SK-N-SH (cell line): Measurements from ENCODE around the gene PRICKLE3. TPM values are rescaled to one million over a fixed set of nuclear protein-coding genes. Genes with fewer than 3 reads are reported as not detected.

Experiments
- CTCF ChIA-PET: fragments of 300-600, 350-600 bp; formaldehyde crosslinking; extraction: SDS; loops from one replicate; lab custom pipeline; 2021; lab: Yijun Ruan, JAX
- POLR2A ChIA-PET: fragments of 350-600 bp; sonication (Branson Sonifier 250); formaldehyde crosslinking; extraction: SDS; loops from one replicate; lab custom pipeline; 2020; ENCODE audit warnings: antibody characterized with exemption, inconsistent platforms; lab: Yijun Ruan, JAX
- DNase-seq: peaks from one replicate; pipeline ENCODE4 v3.0.0; 2012
- H2AFZ ChIP-seq: fragments of 200-600 bp; sonication (generic); 2 replicates; pipeline ENCODE4 v1.8.1; 2016; ENCODE audit warnings: antibody characterized with exemption, mild to moderate bottlenecking, low read depth
- H3F3A ChIP-seq: fragments of 200-600 bp; sonication (generic); replicated peaks from 2 replicates; pipeline ENCODE3; 2016; ENCODE audit warnings: antibody characterized with exemption, mild to moderate bottlenecking; ENCODE audit not compliant: insufficient read depth
- H3K27ac ChIP-seq, 2 experiments: fragments of 200-500 bp in 1 of 2; fragments of 200-600 bp in 1 of 2; sonication (Bioruptor generic) in 1 of 2; sonication (generic), shearing (Covaris generic) in 1 of 2; 2 replicates each; pipeline versions ENCODE4 v1.5.1 to v1.6.1; 2014 to 2016; ENCODE audit warnings: low read depth in 2 of 2, inconsistent platforms in 1 of 2, low read length in 1 of 2, mild to moderate bottlenecking in 1 of 2, mixed read lengths in 1 of 2
- H3K27me3 ChIP-seq: fragments of 200-600 bp; sonication (generic), shearing (Covaris generic); 2 replicates; pipeline ENCODE4 v1.6.1; 2016; ENCODE audit warnings: mixed run types; ENCODE audit not compliant: insufficient read depth
- H3K36me3 ChIP-seq, 2 experiments: fragments of 200-500 bp in 1 of 2; fragments of 200-600 bp in 1 of 2; sonication (Bioruptor generic) in 1 of 2; sonication (generic) in 1 of 2; replicated peaks in 1 of 2; 2 replicates each; pipeline versions ENCODE3 to v1.5.1; 2014 to 2016; ENCODE audit warnings: low read length in 1 of 2, mild to moderate bottlenecking in 1 of 2; ENCODE audit not compliant: insufficient read depth in 2 of 2, control insufficient read depth in 1 of 2
- H3K4me1 ChIP-seq, 2 experiments: fragments of 200-500 bp in 1 of 2; fragments of 200-600 bp in 1 of 2; sonication (Bioruptor generic) in 1 of 2; sonication (generic), shearing (Covaris generic) in 1 of 2; 2 replicates each; pipeline versions ENCODE4 v1.5.1 to v1.6.1; 2014 to 2016; ENCODE audit warnings: low read depth in 1 of 2, low read length in 1 of 2, mixed run types in 1 of 2; ENCODE audit not compliant: insufficient read depth in 2 of 2, control insufficient read depth in 1 of 2
- H3K4me2 ChIP-seq: fragments of 200-600 bp; sonication (generic), shearing (Covaris generic); 2 replicates; pipeline ENCODE4 v1.6.1; 2017; ENCODE audit warnings: mixed run types
- H3K4me3 ChIP-seq, 2 experiments: fragments of 200-500 bp in 1 of 2; fragments of 200-600 bp in 1 of 2; sonication (Bioruptor generic) in 1 of 2; sonication (generic), shearing (Covaris generic) in 1 of 2; 2 replicates each; pipeline versions ENCODE4 v1.5.1 to v1.8.1; 2014 to 2016; ENCODE audit warnings: low read depth in 2 of 2, inconsistent platforms in 1 of 2, low read length in 1 of 2, mild to moderate bottlenecking in 1 of 2, mixed read lengths in 1 of 2, moderate library complexity in 1 of 2
- H3K79me2 ChIP-seq: fragments of 200-600 bp; sonication (generic); 2 replicates; pipeline ENCODE4 v1.8.1; 2017; ENCODE audit warnings: mild to moderate bottlenecking; ENCODE audit not compliant: insufficient read depth
- H3K9ac ChIP-seq: fragments of 200-600 bp; sonication (generic); 2 replicates; pipeline ENCODE4 v1.6.1; 2017; ENCODE audit warnings: mixed run types
- H3K9me2 ChIP-seq: fragments of 200-600 bp; sonication (generic); 2 replicates; pipeline ENCODE4 v1.6.1; 2017; ENCODE audit warnings: mixed run types
- H3K9me3 ChIP-seq: fragments of 200-600 bp; sonication (generic); 2 replicates; pipeline ENCODE4 v1.6.1; 2017; ENCODE audit warnings: mixed run types, mild to moderate bottlenecking, moderate library complexity
- H4K20me1 ChIP-seq: fragments of 200-600 bp; sonication (generic); 2 replicates; pipeline ENCODE4 v1.6.1; 2017; ENCODE audit warnings: mild to moderate bottlenecking, mixed run types; ENCODE audit not compliant: insufficient read depth
- EZH2phosphoT487 ChIP-seq: fragments of 200-600 bp; sonication (generic); IDR thresholded peaks from 2 replicates; pipeline ENCODE4 v1.6.1; 2017; ENCODE audit warnings: low read depth, mixed run types, mild to moderate bottlenecking, antibody characterized with exemption, moderate library complexity, borderline replicate concordance
- FOSL2 ChIP-seq: IDR thresholded peaks from 2 replicates; pipeline ENCODE4 v1.4.0; 2012; ENCODE audit warnings: low read depth, mild to moderate bottlenecking, moderate library complexity, borderline replicate concordance
- GATA2 ChIP-seq: sonication (generic); formaldehyde crosslinking; IDR thresholded peaks from 2 replicates; pipeline ENCODE4 v1.5.0; 2020; ENCODE audit warnings: mild to moderate bottlenecking, missing genetic modification reagents
- JUND ChIP-seq: IDR thresholded peaks from 2 replicates; pipeline ENCODE4 v1.4.0; 2012
- MXI1 ChIP-seq: IDR thresholded peaks from 2 replicates; pipeline ENCODE4 v1.6.1; 2012; ENCODE audit warnings: mild to moderate bottlenecking, low read depth, low read length, improper control_type of control experiment
- NFIC ChIP-seq: IDR thresholded peaks from 2 replicates; pipeline ENCODE4 v1.4.0; 2012; ENCODE audit warnings: borderline replicate concordance
- POLR2AphosphoS5 ChIP-seq: IDR thresholded peaks from 2 replicates; pipeline ENCODE4 v1.6.1; 2012; ENCODE audit warnings: low read depth, low read length
- RAD21 ChIP-seq: IDR thresholded peaks from 2 replicates; pipeline ENCODE4 v1.6.1; 2012; ENCODE audit warnings: mild to moderate bottlenecking, low read length
- RXRA ChIP-seq: IDR thresholded peaks from 2 replicates; pipeline ENCODE4 v1.4.0; 2012; ENCODE audit warnings: low read depth, mild to moderate bottlenecking, borderline replicate concordance
- SIN3A ChIP-seq: IDR thresholded peaks from 2 replicates; pipeline ENCODE4 v1.6.1; 2012; ENCODE audit warnings: low read depth, mild to moderate bottlenecking, low read length, moderate library complexity, borderline replicate concordance
- TAF1 ChIP-seq: IDR thresholded peaks from 2 replicates; pipeline ENCODE4 v1.6.1; 2012; ENCODE audit warnings: low read depth, mild to moderate bottlenecking, low read length, moderate library complexity, borderline replicate concordance
- TEAD4 ChIP-seq: IDR thresholded peaks from 2 replicates; pipeline ENCODE4 v1.4.0; 2012; ENCODE audit warnings: mild to moderate bottlenecking, borderline replicate concordance; ENCODE audit not compliant: insufficient read depth
- WGBS: methylation state at CpG from one replicate; pipeline ENCODE4 v1.1.6; 2017; ENCODE audit warnings: low lambda C conversion rate; 5-methylcytosine and 5-hydroxymethylcytosine counted together
- polyA plus RNA-seq, 3 experiments: library from polyadenylated mRNA; depleted of rRNA; stranded (reverse); fragments of >200 nt; gene quantifications; 2 replicates each; pipeline ENCODE4 v1.2.3, GENCODE V29; 2012
- TF ChIP-seq, protein P1 (sequence below): IDR thresholded peaks from 2 replicates; pipeline ENCODE4 v1.4.0; 2012; ENCODE audit warnings: low read depth
- TF ChIP-seq, protein P2 (sequence below): IDR thresholded peaks from 2 replicates; pipeline ENCODE4 v1.6.1; 2012; ENCODE audit warnings: mild to moderate bottlenecking, low read depth, low read length, moderate library complexity
- TF ChIP-seq, protein P3 (sequence below): IDR thresholded peaks from 2 replicates; pipeline ENCODE4; 2012

PRICKLE3 gene
- polyA plus RNA-seq, 1 of the 3 experiments (the other 2 are of a cell fraction): 0.07 TPM

DNA sequence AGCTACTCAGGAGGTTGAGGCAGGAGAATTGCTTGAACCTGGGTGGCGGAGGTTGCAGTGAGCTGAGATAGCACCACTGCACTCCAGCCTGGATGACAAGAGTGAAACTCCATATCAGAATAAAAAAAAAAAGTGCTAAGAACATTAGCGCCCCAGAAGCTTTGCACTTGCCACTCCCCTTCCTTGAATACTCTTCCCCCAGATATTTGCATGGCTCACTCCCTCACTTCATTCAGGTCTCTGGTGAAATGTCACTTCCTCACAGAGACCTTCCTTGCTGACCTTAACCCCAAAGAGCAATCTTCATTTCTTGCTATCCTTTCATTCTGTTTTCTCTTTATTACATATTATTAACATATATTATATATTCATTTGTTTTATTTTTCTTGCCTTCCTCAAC, 35.7 kb upstream of the PRICKLE3 start:
- no peak for DNase-seq
- Histone ChIP-seq H3F3A (no peaks in the 10 kb centered on the region), H3K9me3 (no peaks in the 10 kb centered on the region), H3K9ac (no peak overlapping the region), H2AFZ (no peak overlapping the region), H3K27ac (no peak overlapping the region), H3K4me3 (no peak overlapping the region), H4K20me1 (no peaks in the 10 kb centered on the region), H3K4me2 (no peak overlapping the region), H3K36me3 (no peaks in the 10 kb centered on the region), H3K4me1 (no peaks in the 10 kb centered on the region), H3K27me3 (peaks cover 10% of the 10 kb centered on the region; the same call in 1 of the 2 replicates), H3K9me2 (no peaks in the 10 kb centered on the region), H3K79me2 (no peaks in the 10 kb centered on the region)
- ChIA-PET CTCF (no interaction called here), POLR2A (no interaction called here)
- TF ChIP-seq FOSL2 (no peak), POLR2AphosphoS5 (no peak)
- TF ChIP-seq, protein P1, sequence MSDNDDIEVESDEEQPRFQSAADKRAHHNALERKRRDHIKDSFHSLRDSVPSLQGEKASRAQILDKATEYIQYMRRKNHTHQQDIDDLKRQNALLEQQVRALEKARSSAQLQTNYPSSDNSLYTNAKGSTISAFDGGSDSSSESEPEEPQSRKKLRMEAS: no peak
- TF ChIP-seq, protein P2, sequence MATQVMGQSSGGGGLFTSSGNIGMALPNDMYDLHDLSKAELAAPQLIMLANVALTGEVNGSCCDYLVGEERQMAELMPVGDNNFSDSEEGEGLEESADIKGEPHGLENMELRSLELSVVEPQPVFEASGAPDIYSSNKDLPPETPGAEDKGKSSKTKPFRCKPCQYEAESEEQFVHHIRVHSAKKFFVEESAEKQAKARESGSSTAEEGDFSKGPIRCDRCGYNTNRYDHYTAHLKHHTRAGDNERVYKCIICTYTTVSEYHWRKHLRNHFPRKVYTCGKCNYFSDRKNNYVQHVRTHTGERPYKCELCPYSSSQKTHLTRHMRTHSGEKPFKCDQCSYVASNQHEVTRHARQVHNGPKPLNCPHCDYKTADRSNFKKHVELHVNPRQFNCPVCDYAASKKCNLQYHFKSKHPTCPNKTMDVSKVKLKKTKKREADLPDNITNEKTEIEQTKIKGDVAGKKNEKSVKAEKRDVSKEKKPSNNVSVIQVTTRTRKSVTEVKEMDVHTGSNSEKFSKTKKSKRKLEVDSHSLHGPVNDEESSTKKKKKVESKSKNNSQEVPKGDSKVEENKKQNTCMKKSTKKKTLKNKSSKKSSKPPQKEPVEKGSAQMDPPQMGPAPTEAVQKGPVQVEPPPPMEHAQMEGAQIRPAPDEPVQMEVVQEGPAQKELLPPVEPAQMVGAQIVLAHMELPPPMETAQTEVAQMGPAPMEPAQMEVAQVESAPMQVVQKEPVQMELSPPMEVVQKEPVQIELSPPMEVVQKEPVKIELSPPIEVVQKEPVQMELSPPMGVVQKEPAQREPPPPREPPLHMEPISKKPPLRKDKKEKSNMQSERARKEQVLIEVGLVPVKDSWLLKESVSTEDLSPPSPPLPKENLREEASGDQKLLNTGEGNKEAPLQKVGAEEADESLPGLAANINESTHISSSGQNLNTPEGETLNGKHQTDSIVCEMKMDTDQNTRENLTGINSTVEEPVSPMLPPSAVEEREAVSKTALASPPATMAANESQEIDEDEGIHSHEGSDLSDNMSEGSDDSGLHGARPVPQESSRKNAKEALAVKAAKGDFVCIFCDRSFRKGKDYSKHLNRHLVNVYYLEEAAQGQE: no peak
- 6% methylated on average over 2 of the region's 2 CpGs for WGBS

DNA sequence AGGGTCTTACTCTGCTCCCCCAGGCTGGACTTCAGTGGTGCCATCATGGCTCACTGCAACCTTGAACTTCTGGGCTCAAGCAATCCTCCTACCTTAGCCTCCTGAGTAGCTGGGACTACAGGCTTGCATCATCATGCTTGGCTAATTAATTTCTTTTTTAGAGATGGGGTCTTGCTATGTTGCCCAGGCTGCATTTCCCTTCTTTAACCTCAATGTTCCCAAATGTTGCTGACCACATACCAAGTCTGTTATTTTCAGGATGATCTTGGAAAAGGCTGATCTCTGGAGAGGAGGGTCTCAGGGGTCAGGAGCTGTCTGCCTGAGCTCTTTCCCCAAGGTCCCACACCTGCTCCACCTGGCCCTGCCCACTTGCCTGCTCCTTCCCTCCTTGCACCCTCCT, 33.9 kb upstream of the PRICKLE3 start:
- TF ChIP-seq TEAD4: no peak
- no peak for TF ChIP-seq SIN3A
- TF ChIP-seq MXI1: no peak
- TF ChIP-seq EZH2phosphoT487: no peak
- no peak for TF ChIP-seq RXRA
- TF ChIP-seq, protein P3, sequence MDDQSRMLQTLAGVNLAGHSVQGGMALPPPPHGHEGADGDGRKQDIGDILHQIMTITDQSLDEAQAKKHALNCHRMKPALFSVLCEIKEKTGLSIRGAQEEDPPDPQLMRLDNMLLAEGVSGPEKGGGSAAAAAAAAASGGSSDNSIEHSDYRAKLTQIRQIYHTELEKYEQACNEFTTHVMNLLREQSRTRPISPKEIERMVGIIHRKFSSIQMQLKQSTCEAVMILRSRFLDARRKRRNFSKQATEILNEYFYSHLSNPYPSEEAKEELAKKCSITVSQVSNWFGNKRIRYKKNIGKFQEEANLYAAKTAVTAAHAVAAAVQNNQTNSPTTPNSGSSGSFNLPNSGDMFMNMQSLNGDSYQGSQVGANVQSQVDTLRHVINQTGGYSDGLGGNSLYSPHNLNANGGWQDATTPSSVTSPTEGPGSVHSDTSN: no peak
- no peak for TF ChIP-seq RAD21
- TF ChIP-seq TAF1: no peak
- TF ChIP-seq JUND: no peak
- TF ChIP-seq GATA2: no peak
- TF ChIP-seq NFIC: no peak
- Histone ChIP-seq H2AFZ (no peak overlapping the region), H3F3A (no peaks in the 10 kb centered on the region), H4K20me1 (no peaks in the 10 kb centered on the region), H3K9me2 (no peaks in the 10 kb centered on the region), H3K79me2 (no peaks in the 10 kb centered on the region), H3K4me2 (no peak overlapping the region), H3K4me3 (no peak overlapping the region), H3K27me3 (peaks cover 13% of the 10 kb centered on the region; the same call in 1 of the 2 replicates), H3K4me1 (no peaks in the 10 kb centered on the region), H3K36me3 (no peaks in the 10 kb centered on the region), H3K27ac (no peak overlapping the region), H3K9me3 (no peaks in the 10 kb centered on the region), H3K9ac (no peak overlapping the region)
- ChIA-PET POLR2A (no interaction called here), CTCF (no interaction called here)
- no peak for DNase-seq
